ENCODE results near the gene PHLDA2.

- peak; percentile 92 for TF ChIP-seq CTCF (IDR thresholded peaks at IDR 0.05; ENCODE audit: low read length)
- no peak for TF ChIP-seq EZH2 (optimal IDR thresholded peaks at IDR 0.05; ENCODE audit: low read depth, low read length)
Measured at GRCh38 chr11:2930704-2931419, 1.6 kb upstream of the PHLDA2 start.

Measured in MM.1S (cell line).